SK-N-MC (cell line): ENCODE measurements around the gene TEX11.

Source experiments
- EZH2 ChIP-seq: fragments of 200-600 bp; sonication (generic); IDR thresholded peaks from one replicate; pipeline ENCODE4 v1.6.1; 2017; ENCODE audit warnings: antibody characterized with exemption
- POLR2AphosphoS5 ChIP-seq: IDR thresholded peaks from 2 replicates; pipeline ENCODE4 v1.6.1; 2012; ENCODE audit warnings: mild to moderate bottlenecking, low read depth, low read length, borderline replicate concordance

DNA sequence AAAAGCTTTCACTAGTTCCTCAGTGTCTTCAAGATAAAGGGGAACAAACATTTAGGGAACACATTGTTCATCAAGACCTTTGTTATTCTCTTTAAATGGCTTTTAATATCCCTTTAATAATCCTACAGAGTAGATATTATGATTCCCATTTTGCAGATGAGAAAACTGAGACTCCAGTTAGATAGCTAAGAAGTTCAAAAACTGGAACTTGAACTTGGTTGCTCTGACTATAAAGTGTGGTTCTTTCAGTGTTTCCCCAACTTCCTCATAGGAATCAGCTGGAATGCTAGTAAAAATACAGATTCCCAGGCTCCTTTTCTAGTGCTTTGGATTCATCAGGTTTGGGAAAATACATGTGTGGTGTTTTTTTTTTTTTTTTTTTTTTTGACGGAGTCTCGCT lies 426.2 kb downstream of the TEX11 start:
- TF ChIP-seq EZH2 (no peak), POLR2AphosphoS5 (no peak)
